HG02610 (cell line): ENCODE measurements around the gene MALRD1.

Experiments used
- ATAC-seq: cut with Tn5 transposase; IDR thresholded peaks from one replicate; pipeline ENCODE4 v1.9.1; 2021; ENCODE audit warnings: mild to moderate bottlenecking, moderate library complexity; ENCODE audit not compliant: unreplicated experiment

Gene MALRD1

GRCh38 chr10:19561181-19561580 lies 512.6 kb downstream of the MALRD1 start:
- ATAC-seq = no peak

GRCh38 chr10:19563388-19564141 lies 515.0 kb downstream of the MALRD1 start:
- ATAC-seq = no peak

- no peak for ATAC-seq
Measured at GRCh38 chr10:19570120-19570519, 521.5 kb downstream of the MALRD1 start.

- ATAC-seq = no peak
Measured at GRCh38 chr10:19570991-19571390, 522.4 kb downstream of the MALRD1 start.

GRCh38 chr10:19572056-19572455 lies 523.5 kb downstream of the MALRD1 start:
- no peak for ATAC-seq

GRCh38 chr10:19576576-19576975 lies 528.0 kb downstream of the MALRD1 start:
- ATAC-seq = no peak

GRCh38 chr10:19577381-19577780 lies 528.8 kb downstream of the MALRD1 start:
- no peak for ATAC-seq

- ATAC-seq = no peak
Measured at GRCh38 chr10:19577807-19578206, 529.2 kb downstream of the MALRD1 start.

GRCh38 chr10:19578571-19578970 lies 530.0 kb downstream of the MALRD1 start:
- no peak for ATAC-seq

GRCh38 chr10:19579761-19580545 lies 531.4 kb downstream of the MALRD1 start:
- ATAC-seq = no peak

GRCh38 chr10:19580691-19581090 lies 532.1 kb downstream of the MALRD1 start:
- no peak for ATAC-seq

GRCh38 chr10:19588608-19589007 lies 540.0 kb downstream of the MALRD1 start:
- no peak for ATAC-seq

GRCh38 chr10:19592276-19592675 lies 543.7 kb downstream of the MALRD1 start:
- no peak for ATAC-seq

- ATAC-seq = no peak
Measured at GRCh38 chr10:19595212-19595845, 546.7 kb downstream of the MALRD1 start.

GRCh38 chr10:19605806-19606205 lies 557.2 kb downstream of the MALRD1 start:
- ATAC-seq = no peak

GRCh38 chr10:19606968-19607367 lies 558.4 kb downstream of the MALRD1 start:
- ATAC-seq = no peak

GRCh38 chr10:19611775-19612174 lies 563.2 kb downstream of the MALRD1 start:
- no peak for ATAC-seq

GRCh38 chr10:19616966-19617365 lies 568.4 kb downstream of the MALRD1 start:
- ATAC-seq = no peak

- ATAC-seq = no peak
Measured at GRCh38 chr10:19620811-19621210, 572.2 kb downstream of the MALRD1 start.

- ATAC-seq = no peak
Measured at GRCh38 chr10:19623321-19623720, 574.7 kb downstream of the MALRD1 start.

GRCh38 chr10:19626156-19626555 lies 577.6 kb downstream of the MALRD1 start:
- no peak for ATAC-seq
